B cell (primary cell): ENCODE measurements around the gene RGS3. TPM values are rescaled to one million over a fixed set of nuclear protein-coding genes. Genes with fewer than 3 reads are reported as not detected.

ENCODE experiments used
- ATAC-seq: fragments of 200-7000 bp; cut with Tn5 transposase; one replicate; pipeline ENCODE4 v1.10.0; 2021; ENCODE audit warnings: low read depth, mild to moderate bottlenecking, moderate number of reproducible peaks, moderate library complexity
- CTCF ChIA-PET: fragments of 350-600 bp; sonication (Branson Sonifier 250); formaldehyde crosslinking; loops from one replicate; lab custom pipeline; 2021; ENCODE audit warnings: antibody characterized with exemption, inconsistent platforms; lab: Charles Lee
- POLR2A ChIA-PET: fragments of 350-600 bp; sonication (Branson Sonifier 250); formaldehyde crosslinking; loops from one replicate; lab custom pipeline; 2021; ENCODE audit warnings: antibody characterized with exemption; lab: Charles Lee
- DNase-seq: peaks from one replicate; pipeline ENCODE4 v3.0.0; 2013
- H2AFZ ChIP-seq: 2 replicates; pipeline ENCODE4 v1.6.1; 2012; ENCODE audit warnings: mild to moderate bottlenecking, low read depth, low read length; ENCODE audit not compliant: insufficient read depth, poor library complexity, severe bottlenecking
- H3K27ac ChIP-seq, 2 donors: 1 replicate in 1 of 2; 2 replicates in 1 of 2; pipeline ENCODE4 v1.5.1; 2012 to 2013; ENCODE audit warnings: low read length in 2 of 2, mild to moderate bottlenecking in 2 of 2, moderate library complexity in 1 of 2
- H3K27me3 ChIP-seq, 4 experiments: fragments of 200-600 bp in 1 of 4; sonication (generic) in 1 of 4; replicated peaks in 1 of 4; 1 replicate in 2 of 4; 2 replicates in 2 of 4; pipeline versions ENCODE4 v1.6.1 to v1.7.0; 2013 to 2016; ENCODE audit warnings: low read length in 3 of 4, mild to moderate bottlenecking in 2 of 4, mixed read lengths in 1 of 4, moderate library complexity in 1 of 4; ENCODE audit not compliant: insufficient read depth in 4 of 4, control insufficient read depth in 3 of 4; ENCODE audit errors: control extremely low read depth in 1 of 4
- H3K36me3 ChIP-seq, 2 experiments: replicated peaks in 1 of 2; 1 replicate in 1 of 2; 2 replicates in 1 of 2; pipeline versions ENCODE4 v1.6.1 to v1.7.1; 2013; ENCODE audit warnings: low read length in 1 of 2; ENCODE audit not compliant: insufficient read depth in 2 of 2, control insufficient read depth in 1 of 2; ENCODE audit errors: control extremely low read depth in 1 of 2, extremely low read depth in 1 of 2
- H3K4me1 ChIP-seq, 2 donors: fragments of 200-600 bp in 1 of 2; sonication (generic) in 1 of 2; 1 replicate in 1 of 2; 2 replicates in 1 of 2; pipeline versions ENCODE4 v1.5.1 to v1.6.1; 2013 to 2017; ENCODE audit warnings: low read length in 2 of 2; ENCODE audit not compliant: control insufficient read depth in 2 of 2, insufficient read depth in 2 of 2
- H3K4me2 ChIP-seq: replicated peaks from 2 replicates; pipeline ENCODE3; 2012; ENCODE audit warnings: mild to moderate bottlenecking, low read depth, low read length; ENCODE audit not compliant: poor library complexity, severe bottlenecking
- H3K4me3 ChIP-seq, 5 experiments: fragments of 200-600 bp in 1 of 5; sonication (generic) in 1 of 5; 1 replicate in 3 of 5; 2 replicates in 2 of 5; pipeline versions ENCODE4 v1.5.1 to v1.7.0; 2011 to 2016; ENCODE audit warnings: low read length in 4 of 5, mild to moderate bottlenecking in 4 of 5, low read depth in 2 of 5, control low read depth in 1 of 5, moderate library complexity in 1 of 5; ENCODE audit not compliant: insufficient read depth in 1 of 5; ENCODE audit errors: control extremely low read depth in 1 of 5, extremely low read depth in 1 of 5
- H3K79me2 ChIP-seq: fragments of 200-600 bp; sonication (generic); one replicate; pipeline ENCODE4 v1.6.0; 2016; ENCODE audit warnings: low read length; ENCODE audit not compliant: control insufficient read depth, insufficient read depth
- H3K9ac ChIP-seq: fragments of 200-600 bp; sonication (generic); 2 replicates; pipeline ENCODE4 v1.6.1; 2017; ENCODE audit warnings: mild to moderate bottlenecking, low read length, moderate library complexity
- H3K9me3 ChIP-seq, 3 donors: one replicate each; pipeline versions ENCODE4 v1.6.1 to v1.7.1; 2013; ENCODE audit warnings: low read length in 2 of 3; ENCODE audit not compliant: control insufficient read depth in 2 of 3, insufficient read depth in 1 of 3; ENCODE audit errors: control extremely low read depth in 1 of 3
- H4K20me1 ChIP-seq: 2 replicates; pipeline ENCODE4 v1.6.0; 2012; ENCODE audit warnings: mild to moderate bottlenecking, low read length; ENCODE audit not compliant: insufficient read depth, control insufficient read depth, poor library complexity, severe bottlenecking
- H3K27ac Mint-ChIP-seq: one replicate; pipeline ENCODE4 v1.8.0; 2021; ENCODE audit warnings: mixed read lengths
- H3K27me3 Mint-ChIP-seq: one replicate; pipeline ENCODE4 v1.8.0; 2021; ENCODE audit warnings: mixed read lengths
- H3K4me1 Mint-ChIP-seq: one replicate; pipeline ENCODE4 v1.8.0; 2021; ENCODE audit warnings: mixed read lengths
- H3K4me3 Mint-ChIP-seq: one replicate; pipeline ENCODE4 v1.8.0; 2021; ENCODE audit warnings: mixed read lengths
- H3K9me3 Mint-ChIP-seq: one replicate; pipeline ENCODE4 v1.8.0; 2022; ENCODE audit warnings: mixed read lengths; ENCODE audit not compliant: insufficient read depth
- CTCF ChIP-seq: fragments of 200-600 bp; IDR thresholded peaks from one replicate; pipeline ENCODE4 v1.8.0; 2022; ENCODE audit warnings: antibody characterized with exemption, mild to moderate bottlenecking
- EZH2 ChIP-seq: IDR thresholded peaks from 2 replicates; pipeline ENCODE4 v1.6.1; 2012; ENCODE audit warnings: borderline replicate concordance, low read depth, mild to moderate bottlenecking, moderate library complexity, low read length; ENCODE audit not compliant: insufficient read depth, poor library complexity, severe bottlenecking
- WGBS: methylation state at CpG from one replicate; pipeline ENCODE4 v1.1.5; 2013; ENCODE audit warnings: missing lambda C conversion rate; ENCODE audit not compliant: insufficient coverage; 5-methylcytosine and 5-hydroxymethylcytosine counted together
- intact Hi-C: fragments of 100-400 bp; cut with micrococcal nuclease; formaldehyde crosslinking; loops from one replicate; pipeline ENCODE4 v1.10.0; 2022
- polyA plus RNA-seq: library from polyadenylated mRNA; depleted of rRNA; stranded (reverse); fragments of >200 nt; gene quantifications from 2 replicates; pipeline ENCODE4 v1.2.3, GENCODE V29; 2012
- total RNA-seq, 2 donors: library from RNA; stranded (reverse); fragments of 120-200 nt in 1 of 2; gene quantifications; 1 replicate in 1 of 2; 2 replicates in 1 of 2; pipeline versions ENCODE4 v1.2.3 to v1.2.4, GENCODE V29; 2013 to 2022

The RGS3 gene
- total and polyA plus RNA-seq, 2 donors (not counting 1 experiment from before 2014, with no cell fraction given), result 12.0 to 15.6 TPM

- 92% methylated on average over 10 of the region's 11 CpGs for WGBS
- ATAC-seq, result no peak
- H3K4me3 ChIP-seq, result no peak overlapping the region
- Mint-ChIP-seq H3K4me1 (no peaks in the 10 kb centered on the region), H3K27me3 (no peaks in the 10 kb centered on the region), H3K27ac (no peak overlapping the region), H3K4me3 (no peak overlapping the region), H3K9me3 (peaks cover 2% of the 10 kb centered on the region)
- no peak for DNase-seq
- no peak overlapping the region for H3K9ac ChIP-seq
- H3K4me1 ChIP-seq, result no peaks in the 10 kb centered on the region
- H3K79me2 ChIP-seq, result no peaks in the 10 kb centered on the region
- POLR2A ChIA-PET, result no interaction called here
- H3K4me2 ChIP-seq, result no peak overlapping the region
- H3K27ac ChIP-seq, result no peak overlapping the region
- CTCF ChIA-PET, result no interaction called here
- H3K9me3 ChIP-seq, result peaks cover 0 to 1% (median 0%) of the 10 kb centered on the region in 3 donors
- intact Hi-C loops, result no loop called here
- no peaks in the 10 kb centered on the region for H3K27me3 ChIP-seq
- no peaks in the 10 kb centered on the region for H3K36me3 ChIP-seq
- no peak for TF ChIP-seq EZH2
- TF ChIP-seq CTCF, result no peak
- H4K20me1 ChIP-seq, result no peaks in the 10 kb centered on the region
- no peak overlapping the region for H2AFZ ChIP-seq
These were observed 693 bp upstream of the RGS3 start for GRCh38 chr9:113462781-113463286.

GRCh38 chr9:113464286-113464660, 746 bp downstream of the RGS3 start:
- Histone ChIP-seq H3K79me2 (no peaks in the 10 kb centered on the region), H3K4me3 (no peak overlapping the region), H3K27me3 (no peaks in the 10 kb centered on the region), H3K9ac (no peak overlapping the region), H3K27ac (no peak overlapping the region), H3K4me1 (no peaks in the 10 kb centered on the region), H3K4me2 (no peak overlapping the region), H2AFZ (no peak overlapping the region), H3K36me3 (no peaks in the 10 kb centered on the region), H4K20me1 (no peaks in the 10 kb centered on the region), H3K9me3 (peaks cover 0 to 1% (median 0%) of the 10 kb centered on the region in 3 donors)
- ATAC-seq, result no peak
- TF ChIP-seq EZH2, result no peak
- no peak for TF ChIP-seq CTCF
- no peak overlapping the region for H3K27ac Mint-ChIP-seq
- no CpG with 5 or more reads among the region's 1 CpG for WGBS
- no peak overlapping the region for H3K4me3 Mint-ChIP-seq
- peaks cover 4% of the 10 kb centered on the region for H3K9me3 Mint-ChIP-seq
- intact Hi-C loops, result no loop called here
- POLR2A ChIA-PET, result no interaction called here
- no peaks in the 10 kb centered on the region for H3K4me1 Mint-ChIP-seq
- no peak for DNase-seq
- CTCF ChIA-PET, result interaction anchor here (1.2 to 1.5 kb wide), 3 partner anchors 18 to 194 kb away, joined by 4 to 6 read pairs (median 4); no protein-coding TSS in a partner anchor
- no peaks in the 10 kb centered on the region for H3K27me3 Mint-ChIP-seq
